HEK293T (cell line): Measurements from ENCODE around the gene OR2Z1.
A peak's percentile ranks its signal among the peaks of the same experiment; 100 is the strongest.

Experiments used
- CTCF ChIA-PET: fragments of 350-600 bp; formaldehyde crosslinking; extraction: SDS; loops from one replicate; lab custom pipeline; 2021; ENCODE audit warnings: antibody characterized with exemption, inconsistent platforms; lab: Yijun Ruan, JAX
- POLR2A ChIA-PET: fragments of 350-600 bp; formaldehyde crosslinking; extraction: SDS; loops from one replicate; lab custom pipeline; 2020; ENCODE audit warnings: antibody characterized with exemption, inconsistent platforms; lab: Yijun Ruan, JAX
- DNase-seq: peaks from one replicate; pipeline ENCODE4 v3.0.0; 2012; ENCODE audit warnings: mixed read lengths; ENCODE audit errors: extremely low spot score
- ARNT ChIP-seq: fragments of 450-650 bp; IDR thresholded peaks from 2 replicates; pipeline ENCODE4 v1.6.1; 2017; ENCODE audit warnings: mild to moderate bottlenecking
- BHLHE40 ChIP-seq: fragments of 450-650 bp; IDR thresholded peaks from 2 replicates; pipeline ENCODE4 v1.6.1; 2016; ENCODE audit warnings: mild to moderate bottlenecking, moderate library complexity, borderline replicate concordance
- CTBP1 ChIP-seq: fragments of 450-650 bp; IDR thresholded peaks from 2 replicates; pipeline ENCODE4 v1.6.1; 2016; ENCODE audit warnings: borderline replicate concordance
- ELF4 ChIP-seq: fragments of 450-650 bp; IDR thresholded peaks from 2 replicates; pipeline ENCODE4 v1.6.1; 2017; ENCODE audit warnings: antibody characterized with exemption
- FOXA1 ChIP-seq: fragments of 450-650 bp; IDR thresholded peaks from 2 replicates; pipeline ENCODE4 v1.6.1; 2016; ENCODE audit warnings: mild to moderate bottlenecking
- FOXK2 ChIP-seq: fragments of 450-650 bp; IDR thresholded peaks from 2 replicates; pipeline ENCODE4 v1.6.1; 2016; ENCODE audit warnings: mild to moderate bottlenecking
- FOXM1 ChIP-seq: fragments of 450-650 bp; IDR thresholded peaks from 2 replicates; pipeline ENCODE4 v1.6.1; 2017; ENCODE audit warnings: mild to moderate bottlenecking, borderline replicate concordance
- HDGF ChIP-seq: fragments of 450-650 bp; IDR thresholded peaks from 2 replicates; pipeline ENCODE4 v1.6.1; 2017; ENCODE audit warnings: antibody characterized with exemption, borderline replicate concordance
- L3MBTL2 ChIP-seq: fragments of 450-650 bp; conservative IDR thresholded peaks from 2 replicates; pipeline ENCODE4 v1.6.1; 2016; ENCODE audit warnings: mild to moderate bottlenecking
- LEF1 ChIP-seq: fragments of 450-650 bp; IDR thresholded peaks from 2 replicates; pipeline ENCODE4 v1.6.1; 2017; ENCODE audit warnings: mild to moderate bottlenecking, borderline replicate concordance
- NFRKB ChIP-seq: fragments of 450-650 bp; IDR thresholded peaks from 2 replicates; pipeline ENCODE4 v1.6.1; 2016; ENCODE audit warnings: mild to moderate bottlenecking, moderate library complexity
- PKNOX1 ChIP-seq: fragments of 450-650 bp; IDR thresholded peaks from 2 replicates; pipeline ENCODE4 v1.6.1; 2016
- SP1 ChIP-seq: fragments of 450-650 bp; IDR thresholded peaks from 2 replicates; pipeline ENCODE4 v1.6.1; 2017
- SUZ12 ChIP-seq: fragments of 450-650 bp; IDR thresholded peaks from 2 replicates; pipeline ENCODE4 v1.6.1; 2016; ENCODE audit warnings: mild to moderate bottlenecking
- TARDBP ChIP-seq: fragments of 450-650 bp; IDR thresholded peaks from 2 replicates; pipeline ENCODE4 v1.6.1; 2016
- ZNF384 ChIP-seq: fragments of 450-650 bp; IDR thresholded peaks from 2 replicates; pipeline ENCODE4 v1.6.1; 2016

OR2Z1 gene

GRCh38 chr19:8696993-8697392, 24.4 kb upstream of the OR2Z1 start:
- POLR2A ChIA-PET = no interaction called here
- TF ChIP-seq NFRKB (no peak), L3MBTL2 (no peak), CTBP1 (no peak), FOXM1 (no peak), HDGF (no peak), LEF1 (no peak), SUZ12 (no peak), PKNOX1 (no peak), ELF4 (no peak), FOXK2 (no peak), FOXA1 (no peak), BHLHE40 (no peak)
- DNase-seq = no peak
- CTCF ChIA-PET = no interaction called here

DNA sequence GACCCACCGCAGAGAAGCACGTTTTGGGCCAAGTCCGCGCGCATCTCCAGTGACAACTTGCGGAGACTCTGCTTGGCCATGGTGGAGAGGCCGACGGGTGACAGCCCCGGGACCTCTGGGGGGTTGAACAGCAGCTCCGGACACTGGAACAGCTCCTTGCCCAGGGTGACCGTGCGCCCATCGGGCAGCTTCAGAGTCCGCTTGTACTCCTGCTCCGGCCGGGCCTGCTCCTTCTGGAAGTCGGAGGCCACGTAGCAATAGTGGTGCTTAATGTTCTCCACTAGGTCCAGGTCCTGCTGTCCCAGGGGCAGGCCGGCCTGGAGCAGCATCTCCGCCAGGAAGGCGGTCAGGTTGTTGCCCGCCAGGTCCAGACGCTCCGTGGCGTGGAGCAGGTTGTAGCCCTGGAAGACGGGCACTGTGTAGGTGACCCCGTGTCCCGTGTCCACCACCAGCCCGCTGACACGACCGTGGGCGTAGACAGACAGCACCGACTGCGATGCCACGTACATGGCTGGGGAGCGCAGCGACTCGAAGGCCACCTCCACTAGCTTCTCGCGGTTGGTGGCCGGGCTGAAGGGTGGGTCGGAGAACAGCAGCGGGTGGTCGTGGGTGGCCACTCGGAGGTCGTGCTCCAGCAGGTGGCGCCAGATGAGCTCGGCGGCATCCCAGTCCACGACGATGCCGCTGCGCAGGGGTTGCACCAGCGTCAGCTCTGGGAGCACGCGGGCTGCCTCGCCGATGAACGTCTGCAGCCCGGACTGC, 23.6 kb upstream of the OR2Z1 start:
- POLR2A ChIA-PET = no interaction called here
- peak; percentile 44; the same call in 1 of the 2 replicates for TF ChIP-seq L3MBTL2
- no peak for TF ChIP-seq LEF1
- no peak for TF ChIP-seq CTBP1
- CTCF ChIA-PET = interaction anchor here (0.8 to 1.1 kb wide), 2 partner anchors 9 to 12 kb away, joined by 3 to 4 read pairs; no protein-coding TSS in a partner anchor
- peak; percentile 49 for DNase-seq

- DNase-seq = no peak
- CTCF ChIA-PET = interaction anchor here (0.8 to 1.1 kb wide), 2 partner anchors 9 to 13 kb away, joined by 3 to 4 read pairs; no protein-coding TSS in a partner anchor
- POLR2A ChIA-PET = no interaction called here
- TF ChIP-seq HDGF (no peak), PKNOX1 (no peak), ARNT (no peak), LEF1 (no peak), SP1 (no peak), BHLHE40 (no peak), TARDBP (no peak), ELF4 (no peak), FOXA1 (no peak)
Measured at GRCh38 chr19:8698433-8699063, 22.9 kb upstream of the OR2Z1 start, which contains the start of gene ACTL9. Gene ACTL9 (minus strand): TSS chr19:8698795. CDS start chr19:8698701, 94 bp downstream.

DNA sequence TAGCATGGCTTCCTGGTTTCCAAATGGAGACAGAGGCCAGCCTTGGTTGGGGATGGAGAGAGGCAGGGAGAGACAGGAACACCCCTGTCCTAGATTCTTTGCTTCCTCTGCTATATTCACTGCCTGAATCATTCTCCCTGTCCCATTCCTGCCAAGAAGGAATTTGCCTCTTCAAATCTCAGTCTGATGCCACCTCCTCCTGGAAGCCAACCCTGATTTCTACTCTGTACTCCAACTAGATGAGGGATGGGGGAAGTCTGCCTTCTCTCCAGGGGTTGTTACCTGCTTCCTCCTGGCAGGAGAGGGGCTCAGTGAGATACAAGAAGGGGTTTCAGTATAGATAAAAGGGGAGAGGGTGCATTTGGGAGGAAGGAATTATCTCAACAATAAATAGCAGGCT, 21.5 kb upstream of the OR2Z1 start:
- ChIA-PET CTCF (no interaction called here), POLR2A (no interaction called here)
- DNase-seq = no peak
- no peak for TF ChIP-seq SUZ12
- TF ChIP-seq FOXM1 = no peak
- no peak for TF ChIP-seq L3MBTL2
- no peak for TF ChIP-seq ELF4
- no peak for TF ChIP-seq SP1
- no peak for TF ChIP-seq PKNOX1
- no peak for TF ChIP-seq CTBP1
- no peak for TF ChIP-seq ZNF384
- no peak for TF ChIP-seq TARDBP
- no peak for TF ChIP-seq NFRKB
- TF ChIP-seq FOXK2 = no peak
- TF ChIP-seq ARNT = no peak
- no peak for TF ChIP-seq FOXA1
- no peak for TF ChIP-seq HDGF
- TF ChIP-seq BHLHE40 = no peak
- TF ChIP-seq LEF1 = no peak

DNA sequence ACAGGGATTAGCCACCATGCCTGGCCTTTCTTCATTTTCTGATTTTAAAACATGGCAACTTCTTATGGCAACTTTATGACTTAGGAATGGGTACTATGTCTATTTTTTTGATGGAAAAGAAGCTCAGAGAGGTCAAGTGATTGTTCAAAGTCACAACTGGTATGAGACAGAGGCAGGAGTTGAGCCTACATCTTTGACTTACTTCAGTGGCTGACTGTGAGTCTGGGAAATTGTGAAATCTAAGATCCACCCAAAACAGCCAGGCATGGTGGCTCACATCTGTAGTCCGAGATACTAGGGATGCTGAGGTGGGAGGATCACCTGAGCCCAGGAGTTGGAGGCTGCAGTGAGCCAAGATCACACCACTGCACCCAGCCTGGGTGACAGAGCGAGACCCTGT, 20.5 kb upstream of the OR2Z1 start:
- ChIA-PET POLR2A (no interaction called here), CTCF (no interaction called here)
- no peak for DNase-seq
- TF ChIP-seq FOXM1 (no peak), FOXK2 (no peak), ARNT (no peak), ZNF384 (no peak), FOXA1 (no peak), L3MBTL2 (no peak), SP1 (no peak)

GRCh38 chr19:8702350-8702749, 19.1 kb upstream of the OR2Z1 start:
- POLR2A ChIA-PET = no interaction called here
- CTCF ChIA-PET = no interaction called here
- DNase-seq = no peak
- no peak for TF ChIP-seq FOXK2
- no peak for TF ChIP-seq ELF4
- no peak for TF ChIP-seq FOXM1
- no peak for TF ChIP-seq NFRKB
- TF ChIP-seq BHLHE40 = no peak
- TF ChIP-seq HDGF = no peak
- TF ChIP-seq CTBP1 = no peak
- no peak for TF ChIP-seq FOXA1
- no peak for TF ChIP-seq TARDBP
- TF ChIP-seq ZNF384 = no peak
- no peak for TF ChIP-seq SUZ12
- TF ChIP-seq SP1 = no peak
- TF ChIP-seq LEF1 = no peak
- TF ChIP-seq ARNT = no peak
- TF ChIP-seq PKNOX1 = no peak
- no peak for TF ChIP-seq L3MBTL2
